ENCODE results near the gene DZANK1.
"Not testable (repeated sequence)": the region's sequence is repeated elsewhere in the genome, so short reads cannot be mapped to it uniquely, and the experiment has no call there.

The DZANK1 gene

GRCh38 chr20:18360635-18361034 is 106.2 kb downstream of the DZANK1 start:
- no peak for DNase-seq (ENCODE audit: low spot score)
- TF ChIP-seq CTCF (IDR thresholded peaks at IDR 0.05; ENCODE audit: extremely low read depth, missing control alignments) = no peak

GRCh38 chr20:18359854-18360253 is 107.0 kb downstream of the DZANK1 start:
- DNase-seq (ENCODE audit: low spot score) = no peak
- no peak for TF ChIP-seq CTCF (IDR thresholded peaks at IDR 0.05; ENCODE audit: extremely low read depth, missing control alignments)

GRCh38 chr20:18349749-18350148 is 117.1 kb downstream of the DZANK1 start:
- not testable (repeated sequence) for DNase-seq (ENCODE audit: low spot score)
